HG02981 (cell line): ENCODE measurements around the gene SHLD1.
"Not testable (repeated sequence)": the region's sequence is repeated elsewhere in the genome, so short reads cannot be mapped to it uniquely, and the experiment has no call there.

Experiments
- ATAC-seq: cut with Tn5 transposase; IDR thresholded peaks from one replicate; pipeline ENCODE4 v1.9.1; 2021; ENCODE audit warnings: mild to moderate bottlenecking, moderate library complexity; ENCODE audit not compliant: unreplicated experiment

The SHLD1 gene

DNA sequence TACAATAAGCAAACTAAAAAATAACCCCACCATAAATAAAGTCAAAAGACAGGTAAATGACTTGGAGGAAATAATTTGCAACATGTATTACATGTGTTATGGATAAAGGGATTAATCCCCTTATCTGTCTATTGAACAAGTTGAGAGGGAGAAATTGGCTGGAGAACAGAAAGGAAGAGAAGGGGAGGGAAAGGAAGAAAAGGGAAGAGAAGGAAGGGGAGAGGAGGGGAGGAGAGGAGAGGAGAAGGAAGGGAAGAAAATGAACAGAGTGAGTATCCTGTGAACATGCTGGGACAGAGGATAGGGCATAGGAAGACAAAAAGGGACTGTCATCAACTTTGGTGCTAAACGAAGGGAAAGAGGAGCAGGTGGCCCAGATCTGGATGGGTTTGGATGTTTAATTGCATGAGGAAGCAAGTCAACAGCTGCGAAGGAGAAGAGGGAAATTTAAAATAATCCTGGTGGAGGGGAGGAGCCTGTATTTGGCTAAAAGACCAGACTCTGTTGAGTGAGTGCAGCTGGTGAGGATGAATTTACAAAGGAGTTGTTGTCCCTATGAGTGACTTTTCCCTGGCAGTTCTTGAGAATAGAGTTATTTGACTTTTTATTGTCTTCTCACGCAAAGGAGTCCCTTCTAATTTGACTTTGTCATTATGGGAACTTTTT lies 14.2 kb upstream of the SHLD1 start:
- no peak for ATAC-seq

- ATAC-seq = no peak
Measured at GRCh38 chr20:5737619-5737953, 12.6 kb upstream of the SHLD1 start.

DNA sequence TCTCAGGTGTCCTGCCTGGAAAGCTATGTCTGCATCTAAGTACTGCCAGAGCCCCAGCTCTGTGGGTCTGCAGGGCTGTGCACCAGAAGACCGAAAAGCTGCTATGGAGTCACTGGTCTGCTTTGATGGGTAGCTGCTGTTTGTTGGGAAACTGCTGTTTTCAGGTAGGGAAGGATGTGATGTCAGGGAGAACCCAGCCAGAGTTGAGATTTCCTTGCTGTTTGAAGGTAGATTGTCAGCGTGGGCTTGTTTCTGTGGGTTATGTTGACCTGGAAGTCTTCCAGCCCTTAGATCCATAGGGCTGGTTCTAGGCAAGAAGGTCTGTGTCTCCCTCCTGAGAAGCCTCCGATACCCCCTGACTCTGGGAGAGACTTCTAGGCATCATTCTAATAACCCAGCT lies 12.2 kb upstream of the SHLD1 start:
- no peak for ATAC-seq

- not testable (repeated sequence) for ATAC-seq
Measured at GRCh38 chr20:5740643-5741042, 9.6 kb upstream of the SHLD1 start.

GRCh38 chr20:5741089-5741488 lies 9.1 kb upstream of the SHLD1 start:
- no peak for ATAC-seq

GRCh38 chr20:5742041-5742440 lies 8.2 kb upstream of the SHLD1 start:
- ATAC-seq = no peak

- ATAC-seq = no peak
Measured at GRCh38 chr20:5745416-5746030, 4.7 kb upstream of the SHLD1 start.

GRCh38 chr20:5746064-5746463 lies 4.1 kb upstream of the SHLD1 start:
- ATAC-seq = no peak

DNA sequence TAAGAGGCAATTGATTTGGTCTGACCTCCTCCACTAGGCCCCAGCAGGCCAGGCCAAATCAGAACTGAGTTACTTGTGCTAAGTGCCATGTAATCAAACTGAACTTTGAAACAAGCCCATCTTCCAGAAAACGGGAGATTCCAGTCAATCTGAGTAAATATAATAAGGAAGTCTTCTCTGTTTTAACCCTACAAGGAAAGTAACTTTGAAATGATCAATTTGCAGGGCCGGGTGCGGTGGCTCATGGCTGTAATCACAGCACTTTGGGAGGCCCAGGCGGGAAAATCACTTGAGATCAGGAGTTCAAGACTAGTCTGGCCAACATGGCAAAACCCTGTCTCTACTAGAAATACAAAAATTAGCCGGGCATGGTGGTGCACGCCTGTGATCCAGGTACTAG lies 2.0 kb upstream of the SHLD1 start:
- ATAC-seq = no peak

- ATAC-seq = not testable (repeated sequence)
Measured at GRCh38 chr20:5749512-5749951, 669 bp upstream of the SHLD1 start.

DNA sequence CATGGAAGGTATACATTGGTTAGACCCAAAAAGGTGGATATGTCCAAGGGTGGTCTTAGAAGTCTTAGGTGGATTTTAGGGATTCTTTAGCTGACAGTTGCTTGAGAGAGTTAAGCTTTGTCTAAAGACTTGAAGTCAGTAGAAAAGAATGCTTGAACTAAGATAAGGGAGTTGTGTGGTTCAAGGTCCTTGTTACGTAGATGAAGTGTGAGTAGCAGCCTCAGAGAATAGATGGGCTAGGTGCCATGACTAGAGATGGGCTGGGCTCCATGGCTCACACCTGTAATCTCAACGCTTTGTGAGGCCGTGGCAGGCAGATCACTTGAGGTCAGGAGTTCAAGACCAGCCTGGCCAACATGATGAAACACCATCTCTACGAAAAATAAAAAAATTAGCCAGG lies 1.7 kb downstream of the SHLD1 start:
- ATAC-seq = no peak

DNA sequence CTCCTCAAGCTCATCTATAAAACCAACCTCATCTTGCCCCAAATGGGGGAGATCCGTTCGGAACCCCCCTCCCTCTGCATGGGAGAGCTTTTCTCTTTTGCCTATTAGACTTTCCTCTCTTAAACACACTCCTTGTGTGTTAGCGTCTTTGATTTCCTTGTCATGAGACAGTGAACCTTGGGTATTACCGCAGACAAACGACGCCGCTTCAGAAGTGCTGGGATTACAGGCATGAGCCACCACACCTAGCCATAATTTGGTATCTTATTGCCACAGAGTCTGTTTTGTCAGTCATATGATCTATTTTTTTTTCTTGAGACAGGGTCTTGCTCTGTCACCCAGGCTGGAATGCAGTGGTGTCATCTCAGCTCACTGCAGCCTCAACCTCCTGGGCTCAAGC lies 3.6 kb downstream of the SHLD1 start:
- ATAC-seq = no peak

- no peak for ATAC-seq
Measured at GRCh38 chr20:5757949-5758348, 7.7 kb downstream of the SHLD1 start.

DNA sequence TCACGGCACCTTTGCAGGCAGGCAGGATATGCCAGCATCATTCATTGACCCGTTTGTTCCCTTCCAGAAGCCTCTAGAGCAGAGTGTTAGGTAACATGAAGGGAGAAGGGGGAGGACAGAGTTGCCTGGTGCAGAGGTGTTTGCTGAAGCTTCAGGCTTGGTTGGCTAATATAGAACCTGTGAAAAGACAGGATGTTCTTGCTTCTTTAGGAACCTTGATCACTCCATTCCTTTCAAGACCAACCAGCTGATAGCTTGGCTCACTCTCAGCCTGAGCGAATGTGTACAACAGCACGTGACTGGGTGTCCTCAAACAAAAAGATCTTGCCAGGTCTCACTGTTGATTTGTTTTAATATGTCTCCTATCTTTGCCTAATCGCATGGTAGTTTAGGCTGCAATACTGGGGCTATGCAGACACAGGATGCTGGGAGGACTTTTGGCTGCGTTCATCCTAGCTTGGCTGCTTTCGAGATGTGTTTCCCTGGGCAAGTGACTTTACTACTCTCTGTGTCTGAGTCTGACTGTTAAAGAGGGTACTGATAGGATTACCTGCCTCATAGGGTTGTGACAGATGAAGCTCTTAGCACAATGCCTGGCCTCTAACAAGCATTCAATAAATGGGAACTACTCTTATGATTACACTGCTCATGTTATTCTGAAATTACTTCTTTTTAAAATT lies 16.0 kb downstream of the SHLD1 start:
- no peak for ATAC-seq

GRCh38 chr20:5767493-5768098 lies 17.4 kb downstream of the SHLD1 start:
- no peak for ATAC-seq

DNA sequence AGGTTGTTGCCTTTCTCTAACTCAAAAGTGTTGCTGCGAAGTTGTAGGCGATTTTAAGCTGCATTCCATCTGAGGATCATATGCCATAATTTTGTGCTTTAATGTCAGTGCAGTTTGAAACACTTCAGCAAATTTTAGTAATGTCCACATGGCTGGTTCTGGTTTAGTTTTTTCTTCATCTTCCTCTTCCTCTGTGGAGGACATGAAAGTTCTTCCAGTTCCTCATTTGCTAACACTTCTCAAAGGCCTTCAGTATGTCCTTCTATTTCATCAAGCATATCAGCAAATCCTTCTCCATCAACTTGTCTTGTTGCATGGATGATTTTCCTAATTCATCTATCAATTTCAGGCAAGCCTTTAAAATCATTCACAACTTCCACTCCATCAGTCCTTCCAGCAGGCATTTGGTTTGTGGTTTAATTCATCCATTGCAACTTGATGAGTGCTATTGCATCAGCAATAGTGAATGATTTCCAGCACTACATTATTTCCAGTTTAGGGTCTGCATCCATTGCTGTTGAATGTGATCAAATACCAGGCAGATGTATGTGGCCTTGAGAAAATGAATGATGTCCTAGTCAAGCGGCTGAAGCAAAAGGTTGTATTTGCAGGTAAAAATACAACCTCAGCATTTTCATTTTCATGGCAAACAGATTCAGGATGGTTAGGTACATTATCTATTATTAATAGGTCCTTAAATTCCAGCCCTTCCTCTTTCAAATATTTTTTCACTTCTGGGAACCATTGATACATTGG lies 20.2 kb downstream of the SHLD1 start:
- no peak for ATAC-seq

DNA sequence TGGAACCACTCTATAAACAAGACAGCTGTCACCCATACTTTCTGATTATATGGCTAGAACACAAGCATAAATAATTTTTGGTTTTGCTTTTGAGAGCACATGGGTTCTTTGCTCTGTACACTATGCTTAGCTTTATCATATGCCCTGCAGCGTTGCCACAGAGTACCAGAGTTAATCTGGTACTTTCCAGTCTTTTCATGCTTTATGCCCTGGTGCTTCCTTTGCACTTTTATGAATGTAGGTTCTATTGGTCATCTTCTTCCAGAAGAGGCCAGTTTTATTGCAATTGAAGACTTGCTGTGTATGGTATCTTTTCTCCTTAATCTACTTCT lies 20.8 kb downstream of the SHLD1 start:
- ATAC-seq = peak; percentile 45

- ATAC-seq = no peak
Measured at GRCh38 chr20:5772704-5773103, 22.5 kb downstream of the SHLD1 start.

DNA sequence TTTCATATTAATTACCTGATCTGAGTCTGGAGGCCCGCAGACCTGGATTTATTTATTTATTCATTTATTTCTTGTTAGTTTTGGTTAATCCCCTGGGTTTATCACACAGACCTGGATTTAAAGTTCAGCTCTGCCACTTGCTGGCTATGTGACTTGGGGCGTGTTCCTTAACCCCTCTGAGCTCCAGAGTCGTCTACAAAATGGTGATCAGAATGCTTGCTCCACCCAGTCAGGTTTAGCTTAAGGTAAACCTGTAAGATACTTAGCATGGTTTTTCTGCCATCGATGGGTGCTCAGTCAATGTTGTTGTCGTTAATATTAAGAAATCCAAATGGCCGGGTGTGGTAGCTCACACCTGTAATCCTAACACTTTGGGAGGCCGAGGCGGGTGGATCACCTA lies 23.4 kb downstream of the SHLD1 start:
- no peak for ATAC-seq

GRCh38 chr20:5776077-5776476 lies 25.9 kb downstream of the SHLD1 start:
- ATAC-seq = no peak
